SK-N-SH (cell line): Measurements from ENCODE around the gene ATP2B2. TPM values are rescaled to one million over a fixed set of nuclear protein-coding genes. Genes with fewer than 3 reads are reported as not detected.

Experiments used
- CTCF ChIA-PET: fragments of 300-600, 350-600 bp; formaldehyde crosslinking; extraction: SDS; loops from one replicate; lab custom pipeline; 2021; lab: Yijun Ruan, JAX
- POLR2A ChIA-PET: fragments of 350-600 bp; sonication (Branson Sonifier 250); formaldehyde crosslinking; extraction: SDS; loops from one replicate; lab custom pipeline; 2020; ENCODE audit warnings: antibody characterized with exemption, inconsistent platforms; lab: Yijun Ruan, JAX
- DNase-seq: peaks from one replicate; pipeline ENCODE4 v3.0.0; 2012
- H2AFZ ChIP-seq: fragments of 200-600 bp; sonication (generic); 2 replicates; pipeline ENCODE4 v1.8.1; 2016; ENCODE audit warnings: antibody characterized with exemption, mild to moderate bottlenecking, low read depth
- H3F3A ChIP-seq: fragments of 200-600 bp; sonication (generic); replicated peaks from 2 replicates; pipeline ENCODE3; 2016; ENCODE audit warnings: antibody characterized with exemption, mild to moderate bottlenecking; ENCODE audit not compliant: insufficient read depth
- H3K27ac ChIP-seq, 2 experiments: fragments of 200-500 bp in 1 of 2; fragments of 200-600 bp in 1 of 2; sonication (Bioruptor generic) in 1 of 2; sonication (generic), shearing (Covaris generic) in 1 of 2; 2 replicates each; pipeline versions ENCODE4 v1.5.1 to v1.6.1; 2014 to 2016; ENCODE audit warnings: low read depth in 2 of 2, inconsistent platforms in 1 of 2, low read length in 1 of 2, mild to moderate bottlenecking in 1 of 2, mixed read lengths in 1 of 2
- H3K27me3 ChIP-seq: fragments of 200-600 bp; sonication (generic), shearing (Covaris generic); 2 replicates; pipeline ENCODE4 v1.6.1; 2016; ENCODE audit warnings: mixed run types; ENCODE audit not compliant: insufficient read depth
- H3K36me3 ChIP-seq, 2 experiments: fragments of 200-500 bp in 1 of 2; fragments of 200-600 bp in 1 of 2; sonication (Bioruptor generic) in 1 of 2; sonication (generic) in 1 of 2; replicated peaks in 1 of 2; 2 replicates each; pipeline versions ENCODE3 to v1.5.1; 2014 to 2016; ENCODE audit warnings: low read length in 1 of 2, mild to moderate bottlenecking in 1 of 2; ENCODE audit not compliant: insufficient read depth in 2 of 2, control insufficient read depth in 1 of 2
- H3K4me1 ChIP-seq, 2 experiments: fragments of 200-500 bp in 1 of 2; fragments of 200-600 bp in 1 of 2; sonication (Bioruptor generic) in 1 of 2; sonication (generic), shearing (Covaris generic) in 1 of 2; 2 replicates each; pipeline versions ENCODE4 v1.5.1 to v1.6.1; 2014 to 2016; ENCODE audit warnings: low read depth in 1 of 2, low read length in 1 of 2, mixed run types in 1 of 2; ENCODE audit not compliant: insufficient read depth in 2 of 2, control insufficient read depth in 1 of 2
- H3K4me2 ChIP-seq: fragments of 200-600 bp; sonication (generic), shearing (Covaris generic); 2 replicates; pipeline ENCODE4 v1.6.1; 2017; ENCODE audit warnings: mixed run types
- H3K4me3 ChIP-seq, 2 experiments: fragments of 200-500 bp in 1 of 2; fragments of 200-600 bp in 1 of 2; sonication (Bioruptor generic) in 1 of 2; sonication (generic), shearing (Covaris generic) in 1 of 2; 2 replicates each; pipeline versions ENCODE4 v1.5.1 to v1.8.1; 2014 to 2016; ENCODE audit warnings: low read depth in 2 of 2, inconsistent platforms in 1 of 2, low read length in 1 of 2, mild to moderate bottlenecking in 1 of 2, mixed read lengths in 1 of 2, moderate library complexity in 1 of 2
- H3K79me2 ChIP-seq: fragments of 200-600 bp; sonication (generic); 2 replicates; pipeline ENCODE4 v1.8.1; 2017; ENCODE audit warnings: mild to moderate bottlenecking; ENCODE audit not compliant: insufficient read depth
- H3K9ac ChIP-seq: fragments of 200-600 bp; sonication (generic); 2 replicates; pipeline ENCODE4 v1.6.1; 2017; ENCODE audit warnings: mixed run types
- H3K9me2 ChIP-seq: fragments of 200-600 bp; sonication (generic); 2 replicates; pipeline ENCODE4 v1.6.1; 2017; ENCODE audit warnings: mixed run types
- H3K9me3 ChIP-seq: fragments of 200-600 bp; sonication (generic); 2 replicates; pipeline ENCODE4 v1.6.1; 2017; ENCODE audit warnings: mixed run types, mild to moderate bottlenecking, moderate library complexity
- H4K20me1 ChIP-seq: fragments of 200-600 bp; sonication (generic); 2 replicates; pipeline ENCODE4 v1.6.1; 2017; ENCODE audit warnings: mild to moderate bottlenecking, mixed run types; ENCODE audit not compliant: insufficient read depth
- CHD2 ChIP-seq: fragments of 150-350 bp; IDR thresholded peaks from 2 replicates; pipeline ENCODE4 v1.6.1; 2018; ENCODE audit warnings: low read length; ENCODE audit not compliant: partially characterized antibody
- ELF1 ChIP-seq: IDR thresholded peaks from 2 replicates; pipeline ENCODE4 v1.4.0; 2012
- EP300 ChIP-seq, 2 experiments: IDR thresholded peaks; 2 replicates each; pipeline versions ENCODE4 v1.4.0 to v1.6.1; 2012; ENCODE audit warnings: borderline replicate concordance in 1 of 2, low read depth in 1 of 2, low read length in 1 of 2
- EZH2phosphoT487 ChIP-seq: fragments of 200-600 bp; sonication (generic); IDR thresholded peaks from 2 replicates; pipeline ENCODE4 v1.6.1; 2017; ENCODE audit warnings: low read depth, mixed run types, mild to moderate bottlenecking, antibody characterized with exemption, moderate library complexity, borderline replicate concordance
- FOSL2 ChIP-seq: IDR thresholded peaks from 2 replicates; pipeline ENCODE4 v1.4.0; 2012; ENCODE audit warnings: low read depth, mild to moderate bottlenecking, moderate library complexity, borderline replicate concordance
- FOXJ3 ChIP-seq: sonication (generic); formaldehyde crosslinking; IDR thresholded peaks from 2 replicates; pipeline ENCODE4 v1.5.1; 2020; ENCODE audit warnings: mild to moderate bottlenecking, missing genetic modification reagents
- FOXM1 ChIP-seq: IDR thresholded peaks from 2 replicates; pipeline ENCODE4 v1.4.0; 2012; ENCODE audit warnings: low read depth, mild to moderate bottlenecking
- JUND ChIP-seq: IDR thresholded peaks from 2 replicates; pipeline ENCODE4 v1.4.0; 2012
- MEF2A ChIP-seq: IDR thresholded peaks from 2 replicates; pipeline ENCODE4 v1.4.0; 2012; ENCODE audit warnings: low read depth, borderline replicate concordance
- NRF1 ChIP-seq: IDR thresholded peaks from 2 replicates; pipeline ENCODE4 v1.6.1; 2012; ENCODE audit warnings: low read depth, mild to moderate bottlenecking, low read length
- POLR2AphosphoS5 ChIP-seq: IDR thresholded peaks from 2 replicates; pipeline ENCODE4 v1.6.1; 2012; ENCODE audit warnings: low read depth, low read length
- RAD21 ChIP-seq: IDR thresholded peaks from 2 replicates; pipeline ENCODE4 v1.6.1; 2012; ENCODE audit warnings: mild to moderate bottlenecking, low read length
- RCOR1 ChIP-seq: fragments of 150-350 bp; IDR thresholded peaks from 2 replicates; pipeline ENCODE4 v1.6.1; 2017; ENCODE audit warnings: antibody characterized with exemption, low read length
- SMC3 ChIP-seq: IDR thresholded peaks from 2 replicates; pipeline ENCODE4 v1.6.1; 2012; ENCODE audit warnings: low read depth, low read length, improper control_type of control experiment
- TAF1 ChIP-seq: IDR thresholded peaks from 2 replicates; pipeline ENCODE4 v1.6.1; 2012; ENCODE audit warnings: low read depth, mild to moderate bottlenecking, low read length, moderate library complexity, borderline replicate concordance
- YY1 ChIP-seq: IDR thresholded peaks from 2 replicates; pipeline ENCODE4 v1.4.0; 2012; ENCODE audit warnings: low read depth, mild to moderate bottlenecking
- WGBS: methylation state at CpG from one replicate; pipeline ENCODE4 v1.1.6; 2017; ENCODE audit warnings: low lambda C conversion rate; 5-methylcytosine and 5-hydroxymethylcytosine counted together
- polyA plus RNA-seq, 3 experiments: library from polyadenylated mRNA; depleted of rRNA; stranded (reverse); fragments of >200 nt; gene quantifications; 2 replicates each; pipeline ENCODE4 v1.2.3, GENCODE V29; 2012
- TF ChIP-seq, protein P1 (sequence below): IDR thresholded peaks from 2 replicates; pipeline ENCODE4 v1.4.0; 2012; ENCODE audit warnings: low read depth, borderline replicate concordance
- TF ChIP-seq, protein P2 (sequence below): IDR thresholded peaks from 2 replicates; pipeline ENCODE4 v1.4.0; 2012; ENCODE audit warnings: low read depth
- TF ChIP-seq, protein P3 (sequence below): fragments of 150-350 bp; IDR thresholded peaks from 2 replicates; pipeline ENCODE4 v1.6.1; 2017; ENCODE audit warnings: antibody characterized with exemption, low read length, low read depth, borderline replicate concordance
- TF ChIP-seq, protein P4 (sequence below): IDR thresholded peaks from 2 replicates; pipeline ENCODE4 v1.4.0; 2012; ENCODE audit warnings: low read depth, borderline replicate concordance

Gene ATP2B2
- polyA plus RNA-seq, 1 of the 3 experiments (the other 2 are of a cell fraction): 0.15 TPM

DNA sequence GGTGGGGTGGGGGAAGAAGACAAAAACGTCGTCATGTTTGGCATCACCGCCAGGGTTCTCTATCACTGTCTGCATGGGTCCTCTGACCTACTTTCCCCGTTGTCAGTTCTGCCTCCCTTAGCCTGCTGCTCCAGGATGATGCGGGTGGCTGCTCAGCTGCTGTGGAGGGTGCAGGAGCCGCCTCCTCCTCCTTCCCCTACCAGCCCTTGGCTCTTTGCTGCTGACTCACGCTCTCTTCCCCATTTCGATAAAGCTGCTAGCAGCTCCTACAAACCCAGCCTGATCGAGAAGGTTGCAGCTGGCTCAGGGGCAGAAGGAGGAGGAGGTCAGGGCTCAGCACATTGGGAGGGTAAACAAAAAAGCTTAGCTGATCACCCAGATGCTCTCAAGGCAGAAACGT lies 135.0 kb downstream of the ATP2B2 start:
- DNase-seq: peak; percentile 46
- no peak overlapping the region for H3K27ac ChIP-seq
- TF ChIP-seq FOXM1 (no peak), ELF1 (no peak), FOXJ3 (CRISPR knock-in tag) (no peak), POLR2AphosphoS5 (no peak), EZH2phosphoT487 (no peak), TAF1 (no peak), CHD2 (no peak), RAD21 (no peak), YY1 (no peak), EP300 (IDR thresholded peaks at IDR 0.05; ENCODE audit: borderline replicate concordance in 1 of 2, low read depth in 1 of 2, low read length in 1 of 2) (no peak)
- TF ChIP-seq, protein P1, sequence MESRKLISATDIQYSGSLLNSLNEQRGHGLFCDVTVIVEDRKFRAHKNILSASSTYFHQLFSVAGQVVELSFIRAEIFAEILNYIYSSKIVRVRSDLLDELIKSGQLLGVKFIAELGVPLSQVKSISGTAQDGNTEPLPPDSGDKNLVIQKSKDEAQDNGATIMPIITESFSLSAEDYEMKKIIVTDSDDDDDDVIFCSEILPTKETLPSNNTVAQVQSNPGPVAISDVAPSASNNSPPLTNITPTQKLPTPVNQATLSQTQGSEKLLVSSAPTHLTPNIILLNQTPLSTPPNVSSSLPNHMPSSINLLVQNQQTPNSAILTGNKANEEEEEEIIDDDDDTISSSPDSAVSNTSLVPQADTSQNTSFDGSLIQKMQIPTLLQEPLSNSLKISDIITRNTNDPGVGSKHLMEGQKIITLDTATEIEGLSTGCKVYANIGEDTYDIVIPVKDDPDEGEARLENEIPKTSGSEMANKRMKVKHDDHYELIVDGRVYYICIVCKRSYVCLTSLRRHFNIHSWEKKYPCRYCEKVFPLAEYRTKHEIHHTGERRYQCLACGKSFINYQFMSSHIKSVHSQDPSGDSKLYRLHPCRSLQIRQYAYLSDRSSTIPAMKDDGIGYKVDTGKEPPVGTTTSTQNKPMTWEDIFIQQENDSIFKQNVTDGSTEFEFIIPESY: no peak
- TF ChIP-seq, protein P2, sequence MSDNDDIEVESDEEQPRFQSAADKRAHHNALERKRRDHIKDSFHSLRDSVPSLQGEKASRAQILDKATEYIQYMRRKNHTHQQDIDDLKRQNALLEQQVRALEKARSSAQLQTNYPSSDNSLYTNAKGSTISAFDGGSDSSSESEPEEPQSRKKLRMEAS: no peak
- TF ChIP-seq, protein P3, sequence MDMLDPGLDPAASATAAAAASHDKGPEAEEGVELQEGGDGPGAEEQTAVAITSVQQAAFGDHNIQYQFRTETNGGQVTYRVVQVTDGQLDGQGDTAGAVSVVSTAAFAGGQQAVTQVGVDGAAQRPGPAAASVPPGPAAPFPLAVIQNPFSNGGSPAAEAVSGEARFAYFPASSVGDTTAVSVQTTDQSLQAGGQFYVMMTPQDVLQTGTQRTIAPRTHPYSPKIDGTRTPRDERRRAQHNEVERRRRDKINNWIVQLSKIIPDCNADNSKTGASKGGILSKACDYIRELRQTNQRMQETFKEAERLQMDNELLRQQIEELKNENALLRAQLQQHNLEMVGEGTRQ: no peak
- no peaks in the 10 kb centered on the region for H3K9me3 ChIP-seq
- no peaks in the 10 kb centered on the region for H3K9me2 ChIP-seq
- no peaks in the 10 kb centered on the region for H3K36me3 ChIP-seq
- H4K20me1 ChIP-seq: no peaks in the 10 kb centered on the region
- H3K4me3 ChIP-seq: no peak overlapping the region
- H2AFZ ChIP-seq: no peak overlapping the region
- peaks cover 12% of the 10 kb centered on the region for H3F3A ChIP-seq
- ChIA-PET POLR2A (no interaction called here), CTCF (interaction anchor here (0.7 to 1.8 kb wide), 5 partner anchors 11 to 368 kb away, joined by 3 to 12 read pairs (median 4); no protein-coding TSS in a partner anchor)
- H3K4me2 ChIP-seq: no peak overlapping the region
- peaks cover 0 to 11% of the 10 kb centered on the region in 2 experiments; a peak in 2 of 4 replicates for H3K4me1 ChIP-seq
- H3K9ac ChIP-seq: no peak overlapping the region
- H3K79me2 ChIP-seq: no peaks in the 10 kb centered on the region
- 28% methylated on average over 10 of the region's 10 CpGs for WGBS
- no peaks in the 10 kb centered on the region; the same call in 1 of the 2 replicates for H3K27me3 ChIP-seq

DNA sequence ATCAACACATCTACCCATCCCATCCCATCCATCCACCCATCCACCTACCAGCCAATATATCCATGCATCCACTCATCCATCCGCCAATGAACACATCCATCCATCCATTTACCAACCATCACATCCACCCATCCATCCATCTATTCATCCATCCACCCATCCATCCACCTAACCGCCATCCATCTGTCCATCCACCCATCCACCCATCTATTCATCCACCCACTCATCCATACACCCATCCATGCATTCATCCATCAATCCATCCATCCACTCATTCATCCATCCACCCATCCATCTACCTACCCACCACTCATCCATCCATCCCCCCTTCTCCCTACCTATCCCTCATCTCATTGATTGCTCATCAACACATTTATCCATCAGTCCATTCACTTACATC lies 136.9 kb downstream of the ATP2B2 start:
- no peak overlapping the region for H2AFZ ChIP-seq
- no peaks in the 10 kb centered on the region for H3K79me2 ChIP-seq
- no peak for DNase-seq
- H3K9me2 ChIP-seq: no peaks in the 10 kb centered on the region
- H3K27me3 ChIP-seq: no peaks in the 10 kb centered on the region; the same call in 1 of the 2 replicates
- no peak for TF ChIP-seq MEF2A
- TF ChIP-seq EP300 (IDR thresholded peaks at IDR 0.05; ENCODE audit: borderline replicate concordance in 1 of 2, low read depth in 1 of 2, low read length in 1 of 2): no peak
- no peak for TF ChIP-seq YY1
- TF ChIP-seq, protein P2: no peak
- TF ChIP-seq SMC3: no peak
- TF ChIP-seq, protein P1: no peak
- no peak for TF ChIP-seq FOXJ3 (CRISPR knock-in tag)
- TF ChIP-seq EZH2phosphoT487: no peak
- TF ChIP-seq RCOR1: no peak
- TF ChIP-seq, protein P4, sequence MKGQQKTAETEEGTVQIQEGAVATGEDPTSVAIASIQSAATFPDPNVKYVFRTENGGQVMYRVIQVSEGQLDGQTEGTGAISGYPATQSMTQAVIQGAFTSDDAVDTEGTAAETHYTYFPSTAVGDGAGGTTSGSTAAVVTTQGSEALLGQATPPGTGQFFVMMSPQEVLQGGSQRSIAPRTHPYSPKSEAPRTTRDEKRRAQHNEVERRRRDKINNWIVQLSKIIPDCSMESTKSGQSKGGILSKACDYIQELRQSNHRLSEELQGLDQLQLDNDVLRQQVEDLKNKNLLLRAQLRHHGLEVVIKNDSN: no peak
- TF ChIP-seq NRF1: no peak
- no peak for TF ChIP-seq JUND
- TF ChIP-seq, protein P3: no peak
- no peak for TF ChIP-seq FOSL2
- ChIA-PET POLR2A (no interaction called here), CTCF (interaction anchor here (0.6 kb wide), 1 partner anchor 1640 kb away, joined by 3 read pairs; no protein-coding TSS in a partner anchor)
- no peak overlapping the region for H3K4me3 ChIP-seq
- no peaks in the 10 kb centered on the region for H3K36me3 ChIP-seq
- peaks cover 0 to 11% of the 10 kb centered on the region in 2 experiments; a peak in 2 of 4 replicates for H3K4me1 ChIP-seq
- no peaks in the 10 kb centered on the region for H4K20me1 ChIP-seq
- no peak overlapping the region for H3K9ac ChIP-seq
- no peak overlapping the region for H3K27ac ChIP-seq
- H3F3A ChIP-seq: peaks cover 12% of the 10 kb centered on the region
- H3K4me2 ChIP-seq: no peak overlapping the region
- no peaks in the 10 kb centered on the region for H3K9me3 ChIP-seq
- 72% methylated on average over 2 of the region's 2 CpGs for WGBS
